Measurements from ENCODE around the gene KRTAP10-12. TPM values are rescaled to one million over a fixed set of nuclear protein-coding genes. Genes with fewer than 3 reads are reported as not detected.

Gene KRTAP10-12
- total RNA-seq, 1 experiment from 2014 or later: not detected

- Histone ChIP-seq H4K20me1 (ENCODE audit: low read length) (no peaks in the 10 kb centered on the region), H3K9me3 (ENCODE audit: low read length) (peaks cover 13% of the 10 kb centered on the region; the same call in 1 of the 2 replicates), H3K27ac (ENCODE audit: low read length) (no peak overlapping the region), H3K9me2 (replicated peaks; ENCODE audit: low read length) (no peaks in the 10 kb centered on the region), H3K36me3 (ENCODE audit: low read depth, low read length) (peaks cover 16% of the 10 kb centered on the region; the same call in 1 of the 2 replicates), H3F3A (ENCODE audit: low read length, unreplicated experiment) (no peaks in the 10 kb centered on the region), H2AFZ (ENCODE audit: low read length) (no peak overlapping the region), H3K79me2 (ENCODE audit: low read length) (no peaks in the 10 kb centered on the region), H3K27me3 (ENCODE audit: low read length) (no peaks in the 10 kb centered on the region), H3K4me1 (ENCODE audit: insufficient read depth, low read length) (peaks cover 19% of the 10 kb centered on the region), H3K4me3 (ENCODE audit: low read length) (no peak overlapping the region), H3K4me2 (ENCODE audit: low read length) (no peak overlapping the region), H3K9ac (ENCODE audit: low read length) (no peak overlapping the region)
- TF ChIP-seq EZH2 (IDR thresholded peaks at IDR 0.05; ENCODE audit: low read length, unreplicated experiment) (no peak), CTCF (conservative IDR thresholded peaks at IDR 0.05; ENCODE audit: low read depth, low read length) (no peak), EZH2phosphoT487 (IDR thresholded peaks at IDR 0.05; ENCODE audit: borderline replicate concordance, low read length) (no peak)
- CTCF ChIA-PET: no interaction called here
- no TSS peak for BruUV-seq (replicated peaks)
- DNase-seq (no peak), ATAC-seq (no peak)
- POLR2A ChIA-PET (ENCODE audit: unreplicated experiment): no interaction called here
- intact Hi-C loops (cut with micrococcal nuclease): no loop called here
Observed at GRCh38 chr21:44738621-44739020, 41.6 kb downstream of the KRTAP10-12 start.

GRCh38 chr21:44739316-44739715, 42.3 kb downstream of the KRTAP10-12 start:
- H2AFZ ChIP-seq (ENCODE audit: low read length): no peak overlapping the region
- intact Hi-C loops (cut with micrococcal nuclease): no loop called here
- H3K4me3 ChIP-seq (ENCODE audit: low read length): no peak overlapping the region
- peaks cover 12% of the 10 kb centered on the region for H3K4me1 ChIP-seq (ENCODE audit: insufficient read depth, low read length)
- no peaks in the 10 kb centered on the region for H3K27me3 ChIP-seq (ENCODE audit: low read length)
- POLR2A ChIA-PET (ENCODE audit: unreplicated experiment): no interaction called here
- H3K4me2 ChIP-seq (ENCODE audit: low read length): no peak overlapping the region
- peaks cover 16% of the 10 kb centered on the region; the same call in 1 of the 2 replicates for H3K36me3 ChIP-seq (ENCODE audit: low read depth, low read length)
- H4K20me1 ChIP-seq (ENCODE audit: low read length): no peaks in the 10 kb centered on the region
- CTCF ChIA-PET: no interaction called here
- no peaks in the 10 kb centered on the region for H3K9me2 ChIP-seq (replicated peaks; ENCODE audit: low read length)
- no peak overlapping the region for H3K27ac ChIP-seq (ENCODE audit: low read length)
- H3K79me2 ChIP-seq (ENCODE audit: low read length): no peaks in the 10 kb centered on the region
- TF ChIP-seq CTCF (conservative IDR thresholded peaks at IDR 0.05; ENCODE audit: low read depth, low read length): no peak
- no peak for TF ChIP-seq EZH2 (IDR thresholded peaks at IDR 0.05; ENCODE audit: low read length, unreplicated experiment)
- TF ChIP-seq EZH2phosphoT487 (IDR thresholded peaks at IDR 0.05; ENCODE audit: borderline replicate concordance, low read length): no peak
- no TSS peak for BruUV-seq (replicated peaks)
- ATAC-seq: no peak
- peaks cover 13% of the 10 kb centered on the region; the same call in 1 of the 2 replicates for H3K9me3 ChIP-seq (ENCODE audit: low read length)
- DNase-seq: no peak
- no peaks in the 10 kb centered on the region for H3F3A ChIP-seq (ENCODE audit: low read length, unreplicated experiment)
- H3K9ac ChIP-seq (ENCODE audit: low read length): no peak overlapping the region

GRCh38 chr21:44740742-44741141, 43.8 kb downstream of the KRTAP10-12 start:
- DNase-seq (no peak), ATAC-seq (no peak)
- Histone ChIP-seq H3K9me2 (replicated peaks; ENCODE audit: low read length) (no peaks in the 10 kb centered on the region), H3F3A (ENCODE audit: low read length, unreplicated experiment) (no peaks in the 10 kb centered on the region), H2AFZ (ENCODE audit: low read length) (no peak overlapping the region), H3K79me2 (ENCODE audit: low read length) (no peaks in the 10 kb centered on the region), H3K9me3 (ENCODE audit: low read length) (peaks cover 13% of the 10 kb centered on the region; the same call in 1 of the 2 replicates), H3K4me3 (ENCODE audit: low read length) (no peak overlapping the region), H3K27me3 (ENCODE audit: low read length) (no peaks in the 10 kb centered on the region), H3K9ac (ENCODE audit: low read length) (no peak overlapping the region), H3K4me2 (ENCODE audit: low read length) (no peak overlapping the region), H3K4me1 (ENCODE audit: insufficient read depth, low read length) (peaks cover 12% of the 10 kb centered on the region), H3K36me3 (ENCODE audit: low read depth, low read length) (peaks cover 16% of the 10 kb centered on the region; the same call in 1 of the 2 replicates), H4K20me1 (ENCODE audit: low read length) (no peaks in the 10 kb centered on the region), H3K27ac (ENCODE audit: low read length) (no peak overlapping the region)
- ChIA-PET POLR2A (ENCODE audit: unreplicated experiment) (no interaction called here), CTCF (no interaction called here)
- BruUV-seq (replicated peaks): no TSS peak
- TF ChIP-seq CTCF (conservative IDR thresholded peaks at IDR 0.05; ENCODE audit: low read depth, low read length) (no peak), EZH2 (IDR thresholded peaks at IDR 0.05; ENCODE audit: low read length, unreplicated experiment) (no peak), EZH2phosphoT487 (IDR thresholded peaks at IDR 0.05; ENCODE audit: borderline replicate concordance, low read length) (no peak)
- intact Hi-C loops (cut with micrococcal nuclease): no loop called here
